Naive thymus-derived CD8-positive, alpha-beta T cell (primary cell): ENCODE results near the gene CCDC47. TPM values are rescaled to one million over a fixed set of nuclear protein-coding genes. Genes with fewer than 3 reads are reported as not detected.

ENCODE experiments used
- ATAC-seq, 2 donors: fragments of 150-1000 bp; cut with Tn5 transposase in 1 of 2; sonication (Bioruptor Pico), chemical (Tn5 transposase) in 1 of 2; 1 replicate in 1 of 2; 2 replicates in 1 of 2; pipeline ENCODE4 v1.10.0; 2021; ENCODE audit warnings: mild to moderate bottlenecking in 2 of 2, moderate library complexity in 2 of 2
- POLR2A ChIA-PET: fragments of 350-600 bp; sonication (Branson Sonifier 250); formaldehyde crosslinking; loops from one replicate; lab custom pipeline; 2021; ENCODE audit warnings: antibody characterized with exemption; lab: Charles Lee
- DNase-seq, 10 donors: peaks; one replicate each; pipeline versions ENCODE4 v3.0.0 to v3.0.0-alpha.2; 2020 to 2022
- H3K27ac Mint-ChIP-seq, 10 donors: one replicate each; pipeline ENCODE4 v1.8.0; 2020 to 2022; ENCODE audit warnings: mild to moderate bottlenecking in 10 of 10, mixed read lengths in 10 of 10, moderate library complexity in 4 of 10, inconsistent platforms in 1 of 10
- H3K27me3 Mint-ChIP-seq, 5 donors: one replicate each; pipeline ENCODE4 v1.8.0; 2021 to 2022; ENCODE audit warnings: mixed read lengths in 5 of 5
- H3K36me3 Mint-ChIP-seq, 3 donors: one replicate each; pipeline ENCODE4 v1.8.0; 2020 to 2022; ENCODE audit warnings: mixed read lengths in 3 of 3, mild to moderate bottlenecking in 2 of 3, inconsistent platforms in 1 of 3
- H3K4me1 Mint-ChIP-seq, 4 donors: one replicate each; pipeline ENCODE4 v1.8.0; 2021 to 2022; ENCODE audit warnings: mixed read lengths in 4 of 4
- H3K4me3 Mint-ChIP-seq, 10 donors: one replicate each; pipeline ENCODE4 v1.8.0; 2020 to 2022; ENCODE audit warnings: mild to moderate bottlenecking in 10 of 10, mixed read lengths in 10 of 10, moderate library complexity in 6 of 10, inconsistent platforms in 1 of 10
- H3K9me3 Mint-ChIP-seq, 9 donors: one replicate each; pipeline ENCODE4 v1.8.0; 2020 to 2022; ENCODE audit warnings: mixed read lengths in 9 of 9, mild to moderate bottlenecking in 3 of 9, inconsistent platforms in 1 of 9, moderate library complexity in 1 of 9
- polyA plus RNA-seq, 3 donors: library from polyadenylated mRNA; unstranded; fragments of 300-500 nt; fragmentation: Illumina TruSeq; gene quantifications; one replicate each; pipeline ENCODE4 v1.2.3, GENCODE V29; 2021
- total RNA-seq, 8 experiments: library from RNA in 2 of 8; stranded (reverse) in 2 of 8; gene quantifications; one replicate each; pipeline ENCODE4 v1.2.3 and lab custom pipeline; 2021 to 2026

CCDC47 gene
- total and polyA plus RNA-seq, 5 experiments from 2014 or later, result 21.8 to 34.9 (median 29.5) TPM

DNA sequence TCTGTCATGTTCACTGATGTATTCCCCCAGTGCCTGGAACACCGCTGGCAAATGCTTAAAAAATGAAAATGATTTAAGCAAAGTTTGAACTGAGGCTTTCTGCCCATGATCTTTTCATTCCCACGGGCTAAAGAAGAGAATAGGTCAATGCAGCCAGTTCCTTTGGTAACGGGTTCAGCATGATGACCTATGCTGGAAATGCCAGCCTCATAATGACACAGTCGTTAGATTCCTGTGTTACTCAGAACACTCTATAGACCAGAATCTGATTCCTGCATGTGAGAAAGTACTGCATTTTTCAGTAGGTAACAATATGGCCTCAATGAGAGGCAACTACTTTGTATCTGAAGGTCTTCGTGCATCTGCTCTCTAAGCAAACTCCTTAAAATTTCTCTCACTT, 54.4 kb downstream of the CCDC47 start:
- no peak for ATAC-seq
- DNase-seq, result no peak
- no peak overlapping the region for H3K4me3 Mint-ChIP-seq
- H3K36me3 Mint-ChIP-seq, result peaks cover 0 to 29% (median 3%) of the 10 kb centered on the region in 3 donors
- H3K9me3 Mint-ChIP-seq, result no peaks in the 10 kb centered on the region
- peak overlapping the region in 2 of 10 donors; percentile 48 to 74 for H3K27ac Mint-ChIP-seq
- POLR2A ChIA-PET, result interaction anchor here (1.7 to 18.5 kb wide), 3 partner anchors 13 to 22 kb away, joined by 4 to 1071 read pairs (median 23); partner anchors contain the start of gene LIMD2
- no peaks in the 10 kb centered on the region for H3K27me3 Mint-ChIP-seq
- H3K4me1 Mint-ChIP-seq, result peaks cover 0 to 12% (median 6%) of the 10 kb centered on the region in 4 donors

DNA sequence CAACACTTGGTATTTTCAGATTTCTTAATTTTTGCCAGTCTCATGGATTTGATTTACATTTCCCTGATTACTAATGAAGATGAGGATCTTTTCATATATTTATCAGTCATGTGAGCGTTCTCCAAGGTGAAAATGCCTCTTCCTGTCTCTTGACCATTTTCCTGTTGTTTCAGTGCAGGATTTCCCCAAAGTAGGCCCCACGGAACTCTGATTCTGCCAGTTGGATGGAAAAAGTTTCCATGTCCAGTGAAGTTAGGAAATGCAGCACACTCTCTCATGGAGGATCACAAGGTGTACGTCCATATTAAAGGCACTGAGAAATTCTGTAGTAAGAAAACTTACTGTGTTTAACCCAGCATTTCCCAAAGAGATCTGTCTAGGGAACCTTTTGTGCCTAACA, 57.0 kb downstream of the CCDC47 start:
- Mint-ChIP-seq H3K9me3 (no peaks in the 10 kb centered on the region), H3K36me3 (peaks cover 0 to 28% (median 0%) of the 10 kb centered on the region in 3 donors), H3K27me3 (no peaks in the 10 kb centered on the region), H3K4me1 (peaks cover 0 to 12% (median 4%) of the 10 kb centered on the region in 4 donors), H3K4me3 (no peak overlapping the region), H3K27ac (peak overlapping the region in 3 of 10 donors; percentile 12 to 65 (median 52))
- DNase-seq (no peak), ATAC-seq (no peak)
- POLR2A ChIA-PET, result interaction anchor here (1.5 to 18.5 kb wide), 3 partner anchors 10 to 57 kb away, joined by 3 to 1071 read pairs (median 10); partner anchors contain the start of genes CCDC47, DDX42 and LIMD2

- no peaks in the 10 kb centered on the region for H3K9me3 Mint-ChIP-seq
- H3K4me3 Mint-ChIP-seq, result no peak overlapping the region
- POLR2A ChIA-PET, result interaction anchor here (1.0 to 18.5 kb wide), 4 partner anchors 9 to 59 kb away, joined by 3 to 1071 read pairs (median 7); partner anchors contain the start of genes CCDC47, DDX42 and LIMD2
- H3K27me3 Mint-ChIP-seq, result no peaks in the 10 kb centered on the region
- peak overlapping the region in 3 of 10 donors; percentile 7 to 56 (median 41) for H3K27ac Mint-ChIP-seq
- H3K36me3 Mint-ChIP-seq, result peaks cover 0 to 28% (median 0%) of the 10 kb centered on the region in 3 donors
- peaks cover 9 to 24% (median 14%) of the 10 kb centered on the region in 4 donors for H3K4me1 Mint-ChIP-seq
- ATAC-seq, result no peak
- no peak for DNase-seq
These were observed 58.7 kb downstream of the CCDC47 start for GRCh38 chr17:63714550-63715277.

DNA sequence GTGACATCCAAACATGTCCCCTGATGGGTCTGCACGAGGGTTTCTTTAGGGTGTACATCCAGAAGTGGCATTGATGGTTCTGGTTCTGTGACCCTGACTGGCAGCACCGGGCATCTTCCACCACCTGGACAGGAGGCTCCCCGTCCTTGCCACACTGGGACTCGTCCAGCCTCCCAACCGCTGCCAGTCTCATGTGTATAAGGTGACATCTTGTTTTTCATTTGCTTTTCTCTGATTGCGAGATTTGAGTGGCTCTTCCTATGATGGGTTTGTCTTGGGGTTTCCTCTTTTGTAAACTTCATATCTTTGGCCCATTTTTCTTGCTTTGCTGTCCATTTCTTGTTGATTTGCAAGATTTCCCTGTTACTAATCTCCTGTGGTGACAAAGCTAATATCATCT, 64.3 kb downstream of the CCDC47 start:
- Mint-ChIP-seq H3K4me3 (peak overlapping the region in 9 of 10 donors; percentile 13 to 76 (median 61)), H3K4me1 (peaks cover 26 to 66% (median 60%) of the 10 kb centered on the region in 4 donors), H3K27me3 (no peaks in the 10 kb centered on the region), H3K36me3 (peaks cover 0 to 25% (median 0%) of the 10 kb centered on the region in 3 donors), H3K27ac (peak overlapping the region; percentile 47 to 99 (median 93)), H3K9me3 (no peaks in the 10 kb centered on the region)
- no peak for DNase-seq
- ATAC-seq, result no peak
- POLR2A ChIA-PET, result interaction anchor here (0.8 to 18.5 kb wide), 10 partner anchors 11 to 283 kb away, joined by 3 to 1071 read pairs (median 6); partner anchors contain the start of genes CCDC47, DCAF7, DDX42 and LIMD2

- H3K4me1 Mint-ChIP-seq, result peaks cover 42 to 84% (median 79%) of the 10 kb centered on the region in 4 donors
- peak overlapping the region; percentile 75 to 99 (median 95) for H3K27ac Mint-ChIP-seq
- peak overlapping the region; percentile 69 to 98 (median 82) for H3K4me3 Mint-ChIP-seq
- peaks cover 0 to 26% (median 4%) of the 10 kb centered on the region in 3 donors for H3K36me3 Mint-ChIP-seq
- DNase-seq, result peak in 5 of 10 donors; percentile 54 to 65 (median 58)
- peak; percentile 23 to 67 for ATAC-seq
- no peaks in the 10 kb centered on the region for H3K27me3 Mint-ChIP-seq
- POLR2A ChIA-PET, result interaction anchor here (0.8 to 18.5 kb wide), 14 partner anchors 8 to 136 kb away, joined by 3 to 1071 read pairs (median 6); partner anchors contain the start of genes CCDC47, DDX42, FTSJ3 and LIMD2
- no peaks in the 10 kb centered on the region for H3K9me3 Mint-ChIP-seq
These were observed 66.2 kb downstream of the CCDC47 start for GRCh38 chr17:63707151-63707550.

- DNase-seq, result peak in 3 of 10 donors; percentile 30 to 41 (median 40)
These were observed 66.9 kb downstream of the CCDC47 start for GRCh38 chr17:63706336-63707082.

DNA sequence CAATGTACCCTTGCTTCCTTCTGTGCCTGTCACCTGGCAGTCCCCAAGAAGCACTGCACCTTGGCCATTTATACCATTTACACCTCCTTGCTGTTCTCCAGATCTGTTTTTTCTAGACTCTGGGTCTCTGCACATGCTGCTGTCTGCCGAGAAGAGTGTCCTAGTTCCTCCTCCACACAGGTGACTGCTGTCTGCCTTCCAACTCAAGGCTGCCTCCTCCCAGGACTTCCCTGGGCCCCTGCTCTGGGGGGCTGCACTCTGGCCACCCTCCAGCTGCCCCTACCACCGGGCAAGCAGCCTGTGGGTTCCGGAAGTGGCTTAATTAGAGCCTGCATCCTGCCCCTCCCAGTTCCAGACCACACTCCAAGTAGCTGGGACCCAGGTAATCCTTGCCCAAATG, 67.7 kb downstream of the CCDC47 start:
- Mint-ChIP-seq H3K4me1 (peaks cover 49 to 90% (median 88%) of the 10 kb centered on the region in 4 donors), H3K9me3 (peaks cover 0 to 3% (median 0%) of the 10 kb centered on the region in 9 donors), H3K27ac (peak overlapping the region; percentile 75 to 99 (median 95)), H3K27me3 (no peaks in the 10 kb centered on the region), H3K36me3 (peaks cover 0 to 29% (median 4%) of the 10 kb centered on the region in 3 donors), H3K4me3 (peak overlapping the region; percentile 42 to 98 (median 82))
- ATAC-seq, result peak in 1 of 2 donors; percentile 2
- peak in 3 of 10 donors; percentile 20 to 30 (median 27) for DNase-seq
- POLR2A ChIA-PET, result interaction anchor here (0.7 to 18.5 kb wide), 11 partner anchors 9 to 280 kb away, joined by 3 to 1071 read pairs (median 9); partner anchors contain the start of genes CCDC47, DDX42, LIMD2 and MAP3K3

More at GRCh38 chr17:63706336-63707082, 66.9 kb downstream of the CCDC47 start:
- Mint-ChIP-seq H3K36me3 (peaks cover 0 to 29% (median 4%) of the 10 kb centered on the region in 3 donors), H3K27ac (peak overlapping the region; percentile 75 to 99 (median 95)), H3K9me3 (peaks cover 0 to 3% (median 0%) of the 10 kb centered on the region in 9 donors), H3K4me3 (peak overlapping the region; percentile 69 to 98 (median 82)), H3K4me1 (peaks cover 44 to 87% (median 85%) of the 10 kb centered on the region in 4 donors), H3K27me3 (no peaks in the 10 kb centered on the region)
- POLR2A ChIA-PET, result interaction anchor here (0.7 to 18.5 kb wide), 18 partner anchors 9 to 281 kb away, joined by 3 to 1071 read pairs (median 6); partner anchors contain the start of genes CCDC47, DDX42, FTSJ3 and LIMD2
- ATAC-seq, result peak; percentile 15 to 22

DNA sequence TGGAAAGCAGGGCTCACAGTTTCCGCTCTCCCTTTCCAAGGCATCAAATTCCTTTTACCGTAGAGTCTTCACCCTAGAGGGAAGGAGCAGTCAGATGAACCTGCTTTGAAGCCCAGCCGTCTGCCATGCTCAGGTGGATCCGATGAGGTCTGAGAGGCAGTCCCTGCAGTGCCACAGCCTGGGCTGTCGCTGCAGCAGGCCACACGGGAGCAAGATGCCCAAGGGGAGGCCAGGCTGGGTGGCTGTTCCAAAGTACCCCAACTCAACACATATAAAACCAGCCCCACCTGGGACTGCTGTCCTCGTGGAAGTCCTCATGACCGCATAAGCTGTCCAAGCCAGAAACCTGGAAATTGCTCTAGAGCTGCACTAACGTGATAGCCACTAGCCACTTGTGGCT, 68.6 kb downstream of the CCDC47 start:
- Mint-ChIP-seq H3K27ac (peak overlapping the region; percentile 75 to 99 (median 95)), H3K9me3 (peaks cover 0 to 3% (median 0%) of the 10 kb centered on the region in 9 donors), H3K27me3 (no peaks in the 10 kb centered on the region), H3K36me3 (peaks cover 0 to 29% (median 4%) of the 10 kb centered on the region in 3 donors), H3K4me3 (peak overlapping the region in 8 of 10 donors; percentile 73 to 98 (median 84)), H3K4me1 (peaks cover 43 to 82% (median 79%) of the 10 kb centered on the region in 4 donors)
- POLR2A ChIA-PET, result interaction anchor here (0.6 to 18.5 kb wide), 10 partner anchors 8 to 279 kb away, joined by 3 to 1071 read pairs (median 9); partner anchors contain the start of genes LIMD2, MAP3K3 and SMARCD2
- DNase-seq (no peak), ATAC-seq (no peak)

GRCh38 chr17:63704259-63704576, 69.2 kb downstream of the CCDC47 start:
- POLR2A ChIA-PET, result interaction anchor here (0.6 to 18.5 kb wide), 8 partner anchors 5 to 272 kb away, joined by 3 to 1071 read pairs (median 192); partner anchors contain the start of genes CCDC47, DDX42, LIMD2 and MAP3K3
- DNase-seq, result no peak
- peaks cover 0 to 30% (median 4%) of the 10 kb centered on the region in 3 donors for H3K36me3 Mint-ChIP-seq
- H3K27ac Mint-ChIP-seq, result peak overlapping the region; percentile 88 to 99 (median 99)
- H3K4me3 Mint-ChIP-seq, result peak overlapping the region in 9 of 10 donors; percentile 90 to 98 (median 95)
- H3K9me3 Mint-ChIP-seq, result peaks cover 0 to 3% (median 0%) of the 10 kb centered on the region in 9 donors
- H3K4me1 Mint-ChIP-seq, result peaks cover 39 to 76% (median 73%) of the 10 kb centered on the region in 4 donors
- no peak for ATAC-seq
- H3K27me3 Mint-ChIP-seq, result no peaks in the 10 kb centered on the region

DNA sequence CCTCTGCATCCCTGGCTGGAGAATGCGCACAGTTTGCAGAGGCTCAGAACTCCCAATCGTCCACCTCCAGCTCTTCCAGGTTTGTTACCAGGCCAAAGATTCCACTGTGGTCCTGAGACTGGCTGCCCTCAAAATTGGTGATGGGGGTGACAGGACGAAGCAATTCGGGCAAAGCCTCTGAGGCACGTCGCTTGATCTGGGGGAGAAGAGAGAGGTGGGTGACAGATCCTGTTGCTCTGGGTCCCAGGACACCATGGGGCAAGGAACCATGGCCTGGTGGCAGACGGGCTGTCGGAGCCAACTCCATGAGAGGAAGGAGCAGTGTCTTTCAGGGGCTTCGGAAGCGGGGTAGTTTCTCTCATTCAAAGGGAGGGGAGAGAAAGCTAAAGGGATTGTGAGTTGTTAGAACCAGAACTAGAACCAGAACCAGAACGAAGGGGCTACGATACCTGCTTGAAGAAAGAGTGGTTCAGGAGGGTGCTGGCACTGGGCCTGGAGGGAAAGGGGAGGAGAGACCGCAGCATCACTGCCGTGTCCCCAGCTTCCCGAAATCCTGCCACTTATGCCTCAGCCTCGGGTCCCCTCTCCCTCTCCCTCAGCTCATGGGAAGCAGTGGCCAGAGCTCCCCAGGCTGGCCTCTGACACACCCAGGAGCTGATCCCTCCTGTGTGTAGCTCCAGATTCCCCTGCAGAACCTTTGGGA, 69.7 kb downstream of the CCDC47 start:
- ATAC-seq, result no peak
- POLR2A ChIA-PET, result interaction anchor here (0.8 to 18.5 kb wide), 12 partner anchors 6 to 138 kb away, joined by 3 to 1071 read pairs (median 56); partner anchors contain the start of genes CCDC47, DDX42, LIMD2 and MAP3K3
- peaks cover 34 to 70% (median 68%) of the 10 kb centered on the region in 4 donors for H3K4me1 Mint-ChIP-seq
- H3K27me3 Mint-ChIP-seq, result no peaks in the 10 kb centered on the region
- peaks cover 0 to 3% (median 0%) of the 10 kb centered on the region in 9 donors for H3K9me3 Mint-ChIP-seq
- peak overlapping the region; percentile 88 to 99 (median 99) for H3K27ac Mint-ChIP-seq
- peaks cover 0 to 31% (median 6%) of the 10 kb centered on the region in 3 donors for H3K36me3 Mint-ChIP-seq
- no peak for DNase-seq
- H3K4me3 Mint-ChIP-seq, result peak overlapping the region; percentile 90 to 98 (median 95)

DNA sequence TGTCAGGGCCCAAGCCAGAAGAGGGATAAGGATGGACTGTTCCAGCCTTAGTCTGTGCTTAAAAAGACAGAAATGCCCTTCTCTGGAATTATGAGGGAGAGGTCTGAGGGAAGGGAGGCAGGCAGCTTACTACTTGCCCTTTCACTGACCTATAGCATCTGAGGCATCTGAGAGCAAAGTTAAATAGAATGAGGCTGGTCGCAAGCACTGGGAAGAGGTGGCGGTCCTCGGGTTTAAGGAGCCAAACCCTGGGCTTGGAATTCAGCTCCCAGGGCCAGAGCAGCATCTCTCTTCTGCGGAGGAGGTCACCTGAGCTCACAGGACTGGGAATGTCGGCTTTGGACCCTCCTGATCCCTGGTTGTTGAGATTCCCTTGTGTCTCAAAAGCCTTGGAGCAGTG, 70.4 kb downstream of the CCDC47 start:
- Mint-ChIP-seq H3K27me3 (no peaks in the 10 kb centered on the region), H3K36me3 (peaks cover 0 to 36% (median 9%) of the 10 kb centered on the region in 3 donors), H3K4me3 (peak overlapping the region; percentile 90 to 98 (median 95)), H3K9me3 (peaks cover 0 to 3% (median 0%) of the 10 kb centered on the region in 9 donors), H3K27ac (peak overlapping the region; percentile 88 to 99 (median 99)), H3K4me1 (peaks cover 32 to 67% (median 61%) of the 10 kb centered on the region in 4 donors)
- no peak for DNase-seq
- ATAC-seq, result no peak
- POLR2A ChIA-PET, result interaction anchor here (0.6 to 18.5 kb wide), 19 partner anchors 6 to 803 kb away, joined by 3 to 1071 read pairs (median 4); partner anchors contain the start of genes CCDC47, CEP95, DCAF7 and DDX42
